GM12872 (cell line): ENCODE data around the gene VAT1L.

Experiments used
- TF ChIP-seq, protein P1 (sequence below): IDR thresholded peaks from 3 replicates; pipeline ENCODE4 v1.5.1; 2011; ENCODE audit warnings: low read depth, mild to moderate bottlenecking, low read length, moderate library complexity; ENCODE audit not compliant: insufficient read depth

The VAT1L gene

DNA sequence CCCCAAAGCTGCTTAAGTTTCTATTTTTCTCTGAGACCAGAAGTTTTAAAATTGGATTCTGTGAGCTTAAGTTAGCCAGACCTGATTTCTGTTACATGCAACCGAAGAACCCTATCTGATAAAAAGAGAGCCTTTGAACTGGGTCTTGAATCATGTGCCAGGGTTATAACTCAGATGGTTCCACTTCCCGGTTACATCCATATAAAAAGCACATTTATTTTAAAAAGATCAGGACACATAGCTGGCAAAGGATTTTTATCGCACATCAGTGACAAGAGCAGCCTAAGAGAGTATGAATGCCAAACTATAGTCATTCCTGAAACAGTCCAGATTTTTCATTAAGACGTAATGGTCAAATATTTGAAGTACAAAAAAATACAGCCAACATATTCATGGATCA lies 201.5 kb downstream of the VAT1L start:
- TF ChIP-seq, protein P1, sequence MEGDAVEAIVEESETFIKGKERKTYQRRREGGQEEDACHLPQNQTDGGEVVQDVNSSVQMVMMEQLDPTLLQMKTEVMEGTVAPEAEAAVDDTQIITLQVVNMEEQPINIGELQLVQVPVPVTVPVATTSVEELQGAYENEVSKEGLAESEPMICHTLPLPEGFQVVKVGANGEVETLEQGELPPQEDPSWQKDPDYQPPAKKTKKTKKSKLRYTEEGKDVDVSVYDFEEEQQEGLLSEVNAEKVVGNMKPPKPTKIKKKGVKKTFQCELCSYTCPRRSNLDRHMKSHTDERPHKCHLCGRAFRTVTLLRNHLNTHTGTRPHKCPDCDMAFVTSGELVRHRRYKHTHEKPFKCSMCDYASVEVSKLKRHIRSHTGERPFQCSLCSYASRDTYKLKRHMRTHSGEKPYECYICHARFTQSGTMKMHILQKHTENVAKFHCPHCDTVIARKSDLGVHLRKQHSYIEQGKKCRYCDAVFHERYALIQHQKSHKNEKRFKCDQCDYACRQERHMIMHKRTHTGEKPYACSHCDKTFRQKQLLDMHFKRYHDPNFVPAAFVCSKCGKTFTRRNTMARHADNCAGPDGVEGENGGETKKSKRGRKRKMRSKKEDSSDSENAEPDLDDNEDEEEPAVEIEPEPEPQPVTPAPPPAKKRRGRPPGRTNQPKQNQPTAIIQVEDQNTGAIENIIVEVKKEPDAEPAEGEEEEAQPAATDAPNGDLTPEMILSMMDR, result no peak

DNA sequence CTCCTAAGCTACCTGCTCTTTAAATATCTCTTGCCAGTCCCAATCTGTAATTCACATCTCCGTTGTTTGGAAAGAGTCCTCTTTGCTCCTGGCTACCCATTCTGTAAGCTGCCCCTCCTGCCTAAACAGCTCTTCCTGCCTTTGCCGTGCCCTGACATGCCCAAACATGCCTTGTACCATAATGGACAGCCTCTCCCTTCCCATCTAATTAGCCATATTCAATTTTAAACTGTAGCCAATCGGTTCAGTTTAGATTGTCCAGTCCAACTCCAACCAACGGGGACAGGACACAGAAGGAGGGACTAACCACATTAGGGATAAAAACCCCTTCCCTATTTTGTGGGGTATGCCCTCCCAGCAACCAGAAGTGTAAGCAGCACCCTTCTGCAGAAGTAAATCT lies 203.3 kb downstream of the VAT1L start:
- TF ChIP-seq, protein P1, result no peak

DNA sequence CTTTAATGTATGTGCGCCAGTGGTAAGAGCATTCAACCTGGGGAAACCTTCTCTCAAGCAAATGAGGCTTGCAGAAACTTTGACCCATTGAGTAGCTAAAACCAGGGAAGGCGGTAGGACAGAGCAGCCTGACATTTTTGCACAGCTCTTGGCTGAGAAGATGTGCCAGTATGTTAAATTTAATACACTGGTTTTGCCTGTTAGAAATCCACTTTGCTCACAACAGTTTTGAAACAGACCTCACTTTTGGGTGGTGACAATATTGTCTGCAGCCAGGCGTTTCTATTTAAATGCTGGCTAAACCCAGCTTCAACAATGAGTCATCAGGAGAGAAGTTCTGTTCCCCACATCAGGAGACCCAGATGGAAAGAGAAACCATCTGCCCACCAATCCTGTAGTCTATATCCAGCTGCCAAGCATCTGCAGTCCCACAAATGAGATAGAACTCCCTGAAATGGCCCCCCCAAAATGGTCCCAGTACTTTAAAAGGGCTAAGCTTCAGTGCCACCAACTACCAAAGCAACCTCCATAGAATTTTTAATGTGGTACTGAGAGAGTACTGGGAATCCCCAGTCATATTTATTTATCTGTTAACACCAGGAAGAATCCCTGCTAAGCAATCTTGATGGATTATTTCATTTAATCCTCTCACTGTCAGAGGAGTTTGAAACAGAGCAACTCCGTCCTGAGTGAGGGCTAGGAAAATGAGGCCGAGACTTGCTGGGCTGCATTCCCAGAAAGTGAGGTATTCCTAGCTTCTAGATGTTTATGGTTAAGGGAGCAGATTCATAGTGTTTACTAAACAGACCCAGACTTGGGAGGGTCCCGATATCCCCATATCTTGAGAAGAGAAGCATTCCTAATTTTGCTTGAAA lies 205.0 kb downstream of the VAT1L start:
- TF ChIP-seq, protein P1, result no peak

DNA sequence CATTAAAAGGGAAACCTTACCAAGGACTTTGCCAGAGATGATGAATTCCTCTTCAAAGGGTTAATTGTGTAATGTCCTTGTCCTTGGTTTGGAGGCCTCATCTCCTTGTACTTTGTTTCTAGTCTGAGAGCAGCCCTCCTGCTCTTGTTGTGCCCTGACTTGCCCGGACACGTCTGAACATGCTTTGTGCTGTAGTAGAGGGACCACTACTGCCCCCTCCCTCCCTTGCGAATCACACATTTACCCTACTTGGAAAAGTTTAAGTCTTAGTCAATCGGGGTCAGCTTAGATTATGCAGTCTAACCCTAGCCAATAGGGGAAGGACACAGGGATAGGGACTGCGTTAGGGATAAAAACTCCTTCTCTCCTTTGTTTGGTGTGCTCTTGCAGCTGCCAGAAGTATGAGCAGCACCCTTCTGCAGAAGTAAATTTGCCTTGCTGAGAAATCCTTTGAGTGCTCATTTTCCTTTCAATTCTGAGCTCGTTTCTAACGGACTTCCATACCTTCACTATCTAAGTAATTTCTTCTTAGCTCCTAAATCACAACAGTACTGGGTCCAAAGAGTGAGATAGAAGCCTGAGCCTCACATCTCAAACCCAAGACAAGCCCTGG lies 207.6 kb downstream of the VAT1L start:
- TF ChIP-seq, protein P1, result no peak

DNA sequence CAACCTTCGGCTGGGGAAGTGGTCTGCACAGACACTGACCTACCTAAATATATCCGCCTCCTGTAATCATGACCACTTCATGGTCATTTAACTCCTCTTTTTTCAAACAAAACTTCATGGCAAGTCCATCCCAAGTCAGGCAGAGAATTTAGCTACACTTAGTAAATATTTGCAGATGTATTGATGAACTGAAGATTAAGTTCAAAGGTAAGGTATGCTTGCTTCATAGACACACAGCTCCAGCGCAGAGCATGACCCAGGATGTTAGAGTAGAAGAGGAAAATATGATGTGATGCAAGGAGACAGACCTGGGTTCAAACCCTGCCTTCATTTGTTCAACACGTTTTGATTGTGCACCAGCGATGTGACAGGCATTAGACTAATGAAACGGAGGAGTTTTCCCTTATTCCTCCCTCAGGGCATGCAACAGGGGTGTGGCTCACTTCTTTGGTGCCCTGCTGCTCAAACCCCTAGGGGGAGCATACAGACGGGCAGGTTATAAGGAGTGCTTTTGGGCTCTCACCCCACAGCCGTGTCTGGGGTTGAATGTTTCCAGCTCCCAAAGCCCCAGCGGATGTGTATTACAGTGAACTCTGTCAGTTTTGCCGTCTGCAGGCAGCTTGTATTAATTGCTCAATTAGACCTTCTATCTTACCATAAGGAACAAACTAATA lies 210.1 kb downstream of the VAT1L start:
- TF ChIP-seq, protein P1, result no peak

DNA sequence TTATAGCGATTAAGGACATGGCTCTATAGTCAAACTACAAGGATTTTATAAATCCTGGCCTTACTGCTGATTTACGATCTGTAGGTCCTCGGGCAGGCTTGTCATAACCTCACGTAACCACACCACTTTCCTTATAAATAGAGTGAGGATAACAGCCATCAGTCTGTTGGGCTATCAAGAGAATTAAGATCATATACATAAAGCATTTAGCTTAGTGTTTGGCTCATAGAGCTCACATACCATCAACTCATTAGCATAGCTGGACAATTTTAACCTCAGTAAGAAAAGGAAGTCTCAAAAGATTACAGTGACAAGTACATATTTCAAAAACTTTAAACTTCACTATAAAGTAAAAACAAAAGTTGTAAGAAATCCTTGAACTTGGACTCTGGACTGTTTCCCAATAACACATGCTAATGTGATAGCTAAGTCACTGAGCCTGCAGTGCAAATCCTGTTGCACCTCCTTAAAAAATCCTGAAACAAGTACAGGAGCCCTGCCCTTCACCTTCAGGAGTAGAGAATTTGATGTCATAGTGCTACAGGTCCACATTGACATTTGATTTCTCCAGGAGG lies 213.2 kb downstream of the VAT1L start:
- TF ChIP-seq, protein P1, result no peak
